ENCODE results near the gene G6PC1.
"Not testable (repeated sequence)": the region's sequence is repeated elsewhere in the genome, so short reads cannot be mapped to it uniquely, and the experiment has no call there.

Gene G6PC1

GRCh38 chr17:42883802-42884558 is 16.6 kb upstream of the G6PC1 start:
- TF ChIP-seq CTCF (IDR thresholded peaks at IDR 0.05; ENCODE audit: low read length, missing control alignments): no peak
- no peak overlapping the region for H3K4me3 ChIP-seq (replicated peaks; ENCODE audit: low read depth, low read length)
- no peak for DNase-seq (ENCODE audit: low read depth)

- not testable (repeated sequence) for H3K4me3 ChIP-seq (replicated peaks; ENCODE audit: low read depth, low read length); DNase-seq (ENCODE audit: low read depth)
Measured at GRCh38 chr17:42885806-42886205, 14.8 kb upstream of the G6PC1 start.

- no peak for DNase-seq (ENCODE audit: low read depth)
- no peak overlapping the region for H3K4me3 ChIP-seq (replicated peaks; ENCODE audit: low read depth, low read length)
- TF ChIP-seq CTCF (IDR thresholded peaks at IDR 0.05; ENCODE audit: low read length, missing control alignments): no peak
Measured at GRCh38 chr17:42886283-42887176, 14.1 kb upstream of the G6PC1 start.

- no peak for DNase-seq (ENCODE audit: low read depth)
- no peak overlapping the region for H3K4me3 ChIP-seq (replicated peaks; ENCODE audit: low read depth, low read length)
- no peak for TF ChIP-seq CTCF (IDR thresholded peaks at IDR 0.05; ENCODE audit: low read length, missing control alignments)
Measured at GRCh38 chr17:42889809-42890208, 10.8 kb upstream of the G6PC1 start.

GRCh38 chr17:42891539-42892152 is 9.0 kb upstream of the G6PC1 start:
- TF ChIP-seq CTCF (IDR thresholded peaks at IDR 0.05; ENCODE audit: low read length, missing control alignments): no peak
- H3K4me3 ChIP-seq (replicated peaks; ENCODE audit: low read depth, low read length): no peak overlapping the region
- no peak for DNase-seq (ENCODE audit: low read depth)

- no peak overlapping the region for H3K4me3 ChIP-seq (replicated peaks; ENCODE audit: low read depth, low read length)
- peak; percentile 29 for DNase-seq (ENCODE audit: low read depth)
- no peak for TF ChIP-seq CTCF (IDR thresholded peaks at IDR 0.05; ENCODE audit: low read length, missing control alignments)
Measured at GRCh38 chr17:42893359-42893758, 7.2 kb upstream of the G6PC1 start.

Data from fibroblast of pulmonary artery (primary cell).